Fibroblast of lung (primary cell): ENCODE data around the gene ERF. TPM values are rescaled to one million over a fixed set of nuclear protein-coding genes. Genes with fewer than 3 reads are reported as not detected.

Experiments used
- DNase-seq, 2 donors: peaks; one replicate each; pipeline versions ENCODE4 v3.0.0 to v3.0.0-alpha.2; 2010; ENCODE audit warnings: low read depth in 2 of 2
- H2AFZ ChIP-seq: 2 replicates; pipeline ENCODE4 v1.5.1; 2012; ENCODE audit warnings: low read length, control low read depth, inconsistent platforms
- H3K27ac ChIP-seq: 2 replicates; pipeline ENCODE4 v1.5.1; 2011; ENCODE audit warnings: low read length, control low read depth; ENCODE audit not compliant: insufficient read depth
- H3K27me3 ChIP-seq: 2 replicates; pipeline ENCODE4 v1.5.1; 2011; ENCODE audit warnings: mild to moderate bottlenecking, low read length; ENCODE audit not compliant: control insufficient read depth, insufficient read depth
- H3K36me3 ChIP-seq: 2 replicates; pipeline ENCODE4 v1.5.1; 2011; ENCODE audit warnings: low read length; ENCODE audit not compliant: control insufficient read depth, insufficient read depth
- H3K4me1 ChIP-seq: 2 replicates; pipeline ENCODE4 v1.5.1; 2011; ENCODE audit warnings: low read length; ENCODE audit not compliant: control insufficient read depth, insufficient read depth; ENCODE audit errors: extremely low read depth
- H3K4me2 ChIP-seq: 2 replicates; pipeline ENCODE4 v1.5.1; 2011; ENCODE audit warnings: low read length, control low read depth; ENCODE audit not compliant: insufficient read depth; ENCODE audit errors: extremely low read depth
- H3K4me3 ChIP-seq, 4 experiments: fragments of 200-600 bp in 1 of 4; sonication (generic) in 1 of 4; replicated peaks in 1 of 4; 2 replicates each; pipeline ENCODE4 v1.5.1; 2011 to 2016; ENCODE audit warnings: low read length in 4 of 4, low read depth in 3 of 4, mild to moderate bottlenecking in 3 of 4, control low read depth in 2 of 4, inconsistent platforms in 1 of 4, mixed read lengths in 1 of 4; ENCODE audit not compliant: insufficient read depth in 1 of 4; ENCODE audit errors: control extremely low read depth in 1 of 4
- H3K79me2 ChIP-seq: 2 replicates; pipeline ENCODE4 v1.5.1; 2012; ENCODE audit warnings: mild to moderate bottlenecking, low read length, inconsistent platforms; ENCODE audit not compliant: control insufficient read depth, insufficient read depth
- H3K9ac ChIP-seq: 2 replicates; pipeline ENCODE4 v1.5.1; 2011; ENCODE audit warnings: mild to moderate bottlenecking, low read length, control low read depth; ENCODE audit not compliant: insufficient read depth
- H3K9me3 ChIP-seq: 2 replicates; pipeline ENCODE4 v1.5.1; 2012; ENCODE audit warnings: low read depth, low read length; ENCODE audit not compliant: control insufficient read depth, insufficient read depth
- H4K20me1 ChIP-seq: 2 replicates; pipeline ENCODE4 v1.5.1; 2011; ENCODE audit warnings: low read length; ENCODE audit not compliant: control insufficient read depth, insufficient read depth; ENCODE audit errors: extremely low read depth
- EZH2 ChIP-seq: IDR thresholded peaks from 2 replicates; pipeline ENCODE4 v1.5.1; 2012; ENCODE audit warnings: low read length, control low read depth, mild to moderate bottlenecking; ENCODE audit errors: missing control alignments
- polyA plus RNA-seq, 2 donors: library from polyadenylated mRNA; depleted of rRNA in 1 of 2; stranded (reverse) in 1 of 2; unstranded in 1 of 2; fragments of >200 nt; gene quantifications; 2 replicates each; pipeline ENCODE4 v1.2.1, GENCODE V29; 2011 to 2012; ENCODE audit warnings: missing spikeins in 1 of 2
- total RNA-seq: library from RNA; depleted of rRNA; stranded (reverse); fragments of >200 nt; gene quantifications from 2 replicates; pipeline ENCODE4 v1.2.1, GENCODE V29; 2014
- TF ChIP-seq, protein P1 (sequence below), 2 donors: IDR thresholded peaks in 1 of 2; conservative IDR thresholded peaks in 1 of 2; 1 replicate in 1 of 2; 2 replicates in 1 of 2; pipeline ENCODE4 v1.5.1; 2011 to 2012; ENCODE audit warnings: low read length in 2 of 2, control low read depth in 1 of 2, inconsistent platforms in 1 of 2, low read depth in 1 of 2, mild to moderate bottlenecking in 1 of 2

ERF gene
- total and polyA plus RNA-seq, 2 donors (not counting 1 experiment from before 2014, with no cell fraction given), result 13.2 to 36.3 TPM

DNA sequence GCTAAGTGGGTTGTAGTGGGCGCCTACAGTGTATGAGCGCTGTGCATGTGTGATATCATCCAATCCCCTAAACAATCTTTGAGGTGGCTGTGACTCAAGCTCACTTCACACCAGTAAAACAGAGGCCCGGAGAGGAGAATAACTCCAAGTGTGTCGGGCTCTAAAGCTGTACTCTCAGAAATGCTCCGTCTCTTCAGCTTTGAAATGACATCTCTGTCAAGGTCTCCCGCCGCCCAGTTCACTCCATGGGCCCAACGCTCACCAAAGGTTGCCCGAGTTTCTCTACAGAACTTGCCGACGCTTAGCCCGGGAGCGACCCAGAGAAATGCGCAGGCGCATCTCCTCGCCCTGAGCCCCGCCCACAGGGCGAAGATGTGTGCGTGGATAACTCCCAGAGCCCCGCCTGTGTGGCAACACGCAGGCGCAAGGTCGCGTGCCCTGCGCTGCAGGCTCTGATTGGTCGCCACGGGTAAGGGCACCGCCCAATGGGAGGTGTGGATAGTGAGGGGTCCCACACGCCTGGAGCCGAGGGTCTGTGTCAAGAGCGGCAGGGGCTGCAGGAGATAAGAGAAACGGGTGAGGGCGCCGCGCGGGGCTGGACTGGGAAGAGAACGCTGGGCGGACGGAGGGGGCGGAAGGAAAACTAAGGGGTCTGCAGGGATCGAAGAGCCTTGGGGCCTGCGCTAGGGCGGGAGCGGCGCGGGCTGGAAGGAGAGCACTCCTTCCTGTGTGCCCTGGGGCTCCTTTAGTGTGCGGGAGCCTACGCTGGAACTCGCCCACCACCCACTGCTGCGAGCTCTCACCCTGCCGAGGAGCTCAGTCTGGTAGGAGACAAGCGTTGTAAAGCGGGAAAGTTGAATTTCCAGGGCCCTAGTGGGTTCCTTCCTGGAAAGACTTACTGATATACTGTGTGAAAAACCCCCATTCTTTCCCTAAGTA lies 34.8 kb downstream of the ERF start, which contains the start of gene ZNF526:
Gene ZNF526 (plus strand): TSS at position 501 of the 939 bp plus-strand sequence. CDS start 4,092 bp downstream, outside the sequence.
- Histone ChIP-seq H3K4me2 (peak within 1 kb of the TSS; percentile 94), H4K20me1 (no peaks in the 10 kb centered on the region), H3K9ac (peak within 1 kb of the TSS; percentile 85), H2AFZ (peak within 1 kb of the TSS; percentile 68), H3K36me3 (peaks cover 12% of the 10 kb centered on the region), H3K4me1 (peaks cover 8% of the 10 kb centered on the region), H3K9me3 (no peaks in the 10 kb centered on the region), H3K4me3 (peak within 1 kb of the TSS; percentile 77 to 98 (median 87)), H3K27ac (peak within 1 kb of the TSS; percentile 89), H3K27me3 (no peaks in the 10 kb centered on the region), H3K79me2 (peaks cover 63% of the 10 kb centered on the region)
- peak; percentile 95 to 97 for DNase-seq
- no peak for TF ChIP-seq EZH2
- TF ChIP-seq, protein P1, sequence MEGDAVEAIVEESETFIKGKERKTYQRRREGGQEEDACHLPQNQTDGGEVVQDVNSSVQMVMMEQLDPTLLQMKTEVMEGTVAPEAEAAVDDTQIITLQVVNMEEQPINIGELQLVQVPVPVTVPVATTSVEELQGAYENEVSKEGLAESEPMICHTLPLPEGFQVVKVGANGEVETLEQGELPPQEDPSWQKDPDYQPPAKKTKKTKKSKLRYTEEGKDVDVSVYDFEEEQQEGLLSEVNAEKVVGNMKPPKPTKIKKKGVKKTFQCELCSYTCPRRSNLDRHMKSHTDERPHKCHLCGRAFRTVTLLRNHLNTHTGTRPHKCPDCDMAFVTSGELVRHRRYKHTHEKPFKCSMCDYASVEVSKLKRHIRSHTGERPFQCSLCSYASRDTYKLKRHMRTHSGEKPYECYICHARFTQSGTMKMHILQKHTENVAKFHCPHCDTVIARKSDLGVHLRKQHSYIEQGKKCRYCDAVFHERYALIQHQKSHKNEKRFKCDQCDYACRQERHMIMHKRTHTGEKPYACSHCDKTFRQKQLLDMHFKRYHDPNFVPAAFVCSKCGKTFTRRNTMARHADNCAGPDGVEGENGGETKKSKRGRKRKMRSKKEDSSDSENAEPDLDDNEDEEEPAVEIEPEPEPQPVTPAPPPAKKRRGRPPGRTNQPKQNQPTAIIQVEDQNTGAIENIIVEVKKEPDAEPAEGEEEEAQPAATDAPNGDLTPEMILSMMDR (conservative IDR thresholded peaks at IDR 0.05 in 1 of 2, IDR thresholded peaks at IDR 0.05 in 1 of 2; ENCODE audit: low read depth in 1 of 2, low read length in 2 of 2), result no peak

- Histone ChIP-seq H3K27ac (peak within 1 kb of the TSS; percentile 98), H3K79me2 (peaks cover 51% of the 10 kb centered on the region), H2AFZ (peak within 1 kb of the TSS; percentile 69), H3K4me2 (peak within 1 kb of the TSS; percentile 99), H4K20me1 (no peaks in the 10 kb centered on the region), H3K9me3 (no peaks in the 10 kb centered on the region), H3K9ac (peak within 1 kb of the TSS; percentile 73), H3K4me1 (peaks cover 8% of the 10 kb centered on the region), H3K36me3 (peaks cover 2% of the 10 kb centered on the region), H3K4me3 (peak within 1 kb of the TSS; percentile 65 to 95 (median 80)), H3K27me3 (no peaks in the 10 kb centered on the region)
- no peak for TF ChIP-seq EZH2
- TF ChIP-seq, protein P1 (conservative IDR thresholded peaks at IDR 0.05 in 1 of 2, IDR thresholded peaks at IDR 0.05 in 1 of 2; ENCODE audit: low read depth in 1 of 2, low read length in 2 of 2), result no peak
- peak; percentile 96 to 97 for DNase-seq
These were observed 37.1 kb downstream of the ERF start, which contains the start of gene DEDD2 for GRCh38 chr19:42217520-42218437. TSS of gene DEDD2 (minus strand) at chr19:42217677. CDS start at chr19:42217007, 670 bp downstream.
